HG03159 (cell line): ENCODE measurements around the gene LHX3.
"Not testable (repeated sequence)": the region's sequence is repeated elsewhere in the genome, so short reads cannot be mapped to it uniquely, and the experiment has no call there.

ENCODE experiments used
- ATAC-seq: cut with Tn5 transposase; IDR thresholded peaks from one replicate; pipeline ENCODE4 v1.9.1; 2021; ENCODE audit warnings: mild to moderate bottlenecking, moderate library complexity; ENCODE audit not compliant: unreplicated experiment

LHX3 gene

DNA sequence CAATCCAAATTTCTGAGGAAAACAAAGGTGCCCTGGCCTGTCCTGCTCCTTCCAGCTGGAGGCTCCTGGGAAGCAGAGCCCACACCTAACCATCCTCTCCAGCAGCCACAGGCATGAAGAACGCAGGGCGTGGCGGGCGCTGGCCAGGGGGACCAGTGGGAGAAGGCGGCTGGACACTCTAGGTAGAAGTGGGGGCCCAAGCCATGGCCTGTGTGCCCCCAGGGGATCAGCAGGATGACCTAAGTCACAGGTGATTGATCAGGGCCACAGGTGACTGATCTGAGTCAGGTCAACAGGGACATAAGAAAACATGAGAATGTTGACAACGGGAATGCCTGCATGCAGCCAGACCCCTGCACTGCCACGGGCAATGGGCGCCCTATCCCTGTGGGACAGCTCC, 37.3 kb upstream of the LHX3 start:
- no peak for ATAC-seq

GRCh38 chr9:136241542-136241941, 36.6 kb upstream of the LHX3 start:
- no peak for ATAC-seq

GRCh38 chr9:136240941-136241340, 36.0 kb upstream of the LHX3 start:
- ATAC-seq: no peak

- ATAC-seq: no peak
These were observed 35.0 kb upstream of the LHX3 start for GRCh38 chr9:136239983-136240330.

GRCh38 chr9:136239135-136239982, 34.4 kb upstream of the LHX3 start:
- ATAC-seq: no peak

GRCh38 chr9:136238342-136238732, 33.4 kb upstream of the LHX3 start:
- no peak for ATAC-seq

- ATAC-seq: no peak
These were observed 32.8 kb upstream of the LHX3 start for GRCh38 chr9:136237486-136238341.

DNA sequence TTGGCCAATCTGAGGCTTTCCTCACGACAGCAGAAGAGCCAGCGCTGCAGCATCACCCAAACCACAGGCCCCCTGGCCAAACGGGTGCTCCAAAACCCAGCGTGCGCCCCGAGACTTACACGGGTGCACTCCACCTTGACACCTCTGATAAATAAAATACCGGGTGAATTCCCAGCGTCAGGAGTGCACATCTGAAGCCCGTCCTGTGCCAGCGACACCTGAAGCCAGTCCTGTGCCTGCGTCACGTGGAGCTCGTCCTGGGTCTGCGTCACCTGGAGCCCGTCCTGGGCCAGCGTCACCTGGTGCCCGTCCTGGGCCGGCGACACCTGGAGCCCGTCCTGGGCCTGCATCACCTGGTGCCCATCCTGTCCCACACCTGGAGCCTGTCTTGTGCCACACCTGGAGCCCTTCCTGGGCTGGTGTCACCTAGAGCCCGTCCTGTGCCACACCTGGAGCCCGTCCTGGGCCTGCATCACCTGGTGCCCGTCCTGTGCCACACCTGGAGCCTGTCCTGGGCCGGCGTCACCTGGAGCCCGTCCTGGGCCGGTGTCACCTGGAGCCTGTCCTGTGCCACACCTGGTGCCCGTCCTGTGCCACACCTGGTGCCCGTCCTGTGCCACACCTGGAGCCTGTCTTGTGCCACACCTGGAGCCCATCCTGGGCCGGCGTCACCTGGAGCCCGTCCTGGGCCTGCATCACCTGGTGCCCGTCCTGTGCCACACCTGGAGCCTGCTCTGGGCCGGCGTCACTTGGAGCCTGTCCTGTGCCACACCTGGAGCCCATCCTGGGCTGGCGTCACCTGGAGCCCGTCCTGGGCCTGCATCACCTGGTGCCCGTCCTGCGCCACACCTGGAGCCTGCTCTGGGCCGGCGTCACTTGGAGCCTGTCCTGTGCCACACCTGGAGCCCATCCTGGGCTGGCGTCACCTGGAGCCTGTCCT, 31.8 kb upstream of the LHX3 start:
- ATAC-seq: not testable (repeated sequence)

- ATAC-seq: no peak
These were observed 31.0 kb upstream of the LHX3 start for GRCh38 chr9:136235709-136236455.

DNA sequence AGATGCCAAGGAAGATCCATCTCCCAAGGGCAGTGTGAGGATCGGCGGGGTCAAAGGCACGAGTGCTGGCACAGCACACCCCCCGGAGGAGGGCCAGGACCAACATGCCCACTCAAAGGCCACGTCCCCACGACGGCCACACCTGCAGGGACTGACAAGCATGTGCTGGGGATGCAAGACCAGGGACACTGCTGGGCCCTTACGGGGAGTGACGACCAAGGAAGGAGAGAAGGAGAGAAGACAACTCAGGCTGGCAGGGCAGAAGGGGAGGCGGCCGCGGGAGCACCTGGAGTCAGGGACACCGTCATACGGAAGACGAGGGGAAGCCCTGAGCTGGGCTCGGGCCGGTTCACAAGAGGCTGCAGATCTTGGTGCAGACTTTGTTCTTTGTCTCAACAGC, 30.2 kb upstream of the LHX3 start:
- ATAC-seq: no peak

GRCh38 chr9:136234597-136234996, 29.7 kb upstream of the LHX3 start:
- no peak for ATAC-seq

- ATAC-seq: no peak
These were observed 28.9 kb upstream of the LHX3 start for GRCh38 chr9:136233868-136234267.

DNA sequence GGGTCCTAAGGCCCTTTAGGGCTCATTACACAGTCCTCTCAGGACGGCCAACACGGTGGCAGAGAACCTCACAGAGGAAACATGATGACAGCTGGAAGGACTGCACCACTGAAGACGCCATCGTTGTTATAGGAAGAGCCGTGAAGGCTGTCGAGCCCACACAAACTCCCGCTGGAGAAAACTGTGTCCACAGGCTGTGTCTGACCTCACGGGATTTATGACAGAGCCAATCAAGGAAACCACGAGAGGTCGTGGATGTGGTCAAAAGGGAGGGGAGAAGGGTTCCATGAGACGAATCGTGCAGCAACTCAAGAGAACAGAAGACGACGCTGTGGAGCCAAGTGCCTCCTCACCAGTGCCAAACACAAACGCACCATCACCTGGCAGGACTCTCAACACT, 28.5 kb upstream of the LHX3 start:
- no peak for ATAC-seq

DNA sequence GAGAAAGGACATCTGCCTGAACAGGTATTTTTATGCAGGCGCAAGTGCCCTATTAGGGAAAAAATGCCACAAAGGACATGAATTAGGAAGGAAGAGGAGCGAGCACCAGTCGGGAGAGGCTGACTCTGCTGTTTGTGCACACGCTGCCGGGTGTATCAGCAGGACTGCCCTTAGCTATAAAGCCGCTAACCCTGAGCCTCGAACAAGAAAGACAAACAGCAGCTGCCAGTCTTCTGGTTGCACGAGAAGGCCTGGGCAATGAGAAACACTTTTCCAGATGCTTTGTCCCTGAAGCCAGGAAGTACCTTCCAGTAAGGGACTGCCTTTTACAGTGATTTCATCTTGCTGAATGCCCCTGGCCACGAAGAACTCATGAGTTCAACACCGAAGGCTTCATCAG, 28.0 kb upstream of the LHX3 start:
- ATAC-seq: no peak

- no peak for ATAC-seq
These were observed 26.8 kb upstream of the LHX3 start for GRCh38 chr9:136231478-136232297.

GRCh38 chr9:136230773-136231172, 25.8 kb upstream of the LHX3 start:
- ATAC-seq: no peak

GRCh38 chr9:136230365-136230764, 25.4 kb upstream of the LHX3 start:
- no peak for ATAC-seq

DNA sequence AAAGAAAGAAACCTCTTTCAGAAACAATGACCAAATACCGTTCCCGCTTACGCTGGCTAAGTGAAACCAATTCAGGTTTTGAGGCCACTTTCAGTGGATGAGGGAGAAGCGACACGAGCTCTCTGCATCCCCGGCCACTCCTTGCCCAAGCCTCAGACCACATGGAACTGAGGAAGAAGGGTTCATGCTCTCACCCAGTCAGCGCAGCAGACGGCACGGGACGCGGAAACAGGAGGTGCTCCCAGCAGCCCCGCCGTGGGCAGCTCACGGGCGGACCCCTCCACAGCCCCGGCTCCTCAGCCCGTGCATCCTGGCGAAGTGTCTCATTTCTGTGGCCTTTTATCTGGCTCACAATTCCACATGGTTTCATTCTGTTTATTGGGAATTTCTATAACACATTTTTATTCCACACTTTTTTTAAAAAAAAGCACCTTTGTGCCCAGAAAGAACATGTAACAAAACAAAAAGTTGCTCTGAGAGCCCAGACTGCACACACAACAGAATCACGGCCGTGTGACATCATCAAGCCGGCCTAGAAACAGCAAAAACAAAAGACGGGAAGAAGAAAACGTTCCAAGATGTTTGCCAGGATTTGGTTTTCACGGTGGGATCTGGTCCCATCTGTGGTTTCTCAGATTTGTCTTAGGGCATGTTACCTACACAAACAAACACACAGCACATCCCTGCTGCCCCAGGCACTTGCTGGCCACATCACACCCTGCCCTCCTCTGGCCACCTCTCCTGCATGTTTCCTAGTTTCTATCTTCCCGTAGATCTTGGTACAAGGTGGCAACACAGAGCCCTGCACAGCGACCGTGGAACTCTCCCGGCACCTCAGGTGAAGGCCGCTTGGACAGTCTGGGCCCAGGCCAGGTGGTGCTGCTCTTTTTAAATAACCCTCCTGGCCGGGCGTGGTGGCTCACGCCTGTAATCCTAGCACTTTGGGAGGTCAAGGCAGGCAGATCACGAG, 24.5 kb upstream of the LHX3 start:
- ATAC-seq: no peak
